Neural cell (in vitro differentiated cells): ENCODE measurements around the gene NTN3.

ENCODE experiments used
- RAD21 ChIP-seq: fragments of 450-650 bp; conservative IDR thresholded peaks from 2 replicates; pipeline ENCODE4 v1.6.1; 2014; ENCODE audit warnings: antibody characterized with exemption, mild to moderate bottlenecking, moderate library complexity
- SMC3 ChIP-seq: fragments of 450-650 bp; conservative IDR thresholded peaks from 2 replicates; pipeline ENCODE4 v1.6.1; 2014; ENCODE audit warnings: antibody characterized with exemption, mild to moderate bottlenecking, moderate library complexity; ENCODE audit not compliant: poor library complexity
- TAF1 ChIP-seq: IDR thresholded peaks from 2 replicates; pipeline ENCODE4 v1.6.1; 2012; ENCODE audit warnings: low read depth
- TF ChIP-seq, protein P1 (sequence below): fragments of 450-650 bp; IDR thresholded peaks from 2 replicates; pipeline ENCODE4 v1.5.1; 2014; ENCODE audit warnings: antibody characterized with exemption, mild to moderate bottlenecking, moderate library complexity; ENCODE audit not compliant: poor library complexity, severe bottlenecking

DNA sequence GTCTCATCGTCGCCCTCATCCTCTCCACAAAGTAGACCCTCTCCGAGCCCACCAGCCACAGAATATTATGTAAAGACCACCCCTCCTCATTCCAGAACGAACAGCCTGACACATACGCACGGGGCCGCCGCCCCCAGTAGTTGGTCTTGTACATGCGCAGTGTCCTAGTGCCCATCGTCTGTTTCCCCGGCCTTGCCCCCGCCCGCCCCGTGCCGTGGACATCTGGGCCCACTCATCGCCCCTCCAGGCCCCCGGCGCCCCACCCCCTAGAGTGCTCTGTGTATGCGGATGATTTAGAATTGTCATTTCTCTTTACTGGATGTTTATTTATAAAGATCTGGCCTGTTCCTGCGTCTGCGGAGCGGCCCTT, 48.6 kb downstream of the NTN3 start:
- TF ChIP-seq, protein P1, sequence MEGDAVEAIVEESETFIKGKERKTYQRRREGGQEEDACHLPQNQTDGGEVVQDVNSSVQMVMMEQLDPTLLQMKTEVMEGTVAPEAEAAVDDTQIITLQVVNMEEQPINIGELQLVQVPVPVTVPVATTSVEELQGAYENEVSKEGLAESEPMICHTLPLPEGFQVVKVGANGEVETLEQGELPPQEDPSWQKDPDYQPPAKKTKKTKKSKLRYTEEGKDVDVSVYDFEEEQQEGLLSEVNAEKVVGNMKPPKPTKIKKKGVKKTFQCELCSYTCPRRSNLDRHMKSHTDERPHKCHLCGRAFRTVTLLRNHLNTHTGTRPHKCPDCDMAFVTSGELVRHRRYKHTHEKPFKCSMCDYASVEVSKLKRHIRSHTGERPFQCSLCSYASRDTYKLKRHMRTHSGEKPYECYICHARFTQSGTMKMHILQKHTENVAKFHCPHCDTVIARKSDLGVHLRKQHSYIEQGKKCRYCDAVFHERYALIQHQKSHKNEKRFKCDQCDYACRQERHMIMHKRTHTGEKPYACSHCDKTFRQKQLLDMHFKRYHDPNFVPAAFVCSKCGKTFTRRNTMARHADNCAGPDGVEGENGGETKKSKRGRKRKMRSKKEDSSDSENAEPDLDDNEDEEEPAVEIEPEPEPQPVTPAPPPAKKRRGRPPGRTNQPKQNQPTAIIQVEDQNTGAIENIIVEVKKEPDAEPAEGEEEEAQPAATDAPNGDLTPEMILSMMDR = no peak
- TF ChIP-seq RAD21 (no peak), SMC3 (no peak), TAF1 (no peak)
